DMS153 (cell line): ENCODE data around the gene POU2F2.

ENCODE experiments used
- DNase-seq: peaks from one replicate; lab custom pipeline; 2025; lab: John Stamatoyannopoulos, UW

POU2F2 gene

DNA sequence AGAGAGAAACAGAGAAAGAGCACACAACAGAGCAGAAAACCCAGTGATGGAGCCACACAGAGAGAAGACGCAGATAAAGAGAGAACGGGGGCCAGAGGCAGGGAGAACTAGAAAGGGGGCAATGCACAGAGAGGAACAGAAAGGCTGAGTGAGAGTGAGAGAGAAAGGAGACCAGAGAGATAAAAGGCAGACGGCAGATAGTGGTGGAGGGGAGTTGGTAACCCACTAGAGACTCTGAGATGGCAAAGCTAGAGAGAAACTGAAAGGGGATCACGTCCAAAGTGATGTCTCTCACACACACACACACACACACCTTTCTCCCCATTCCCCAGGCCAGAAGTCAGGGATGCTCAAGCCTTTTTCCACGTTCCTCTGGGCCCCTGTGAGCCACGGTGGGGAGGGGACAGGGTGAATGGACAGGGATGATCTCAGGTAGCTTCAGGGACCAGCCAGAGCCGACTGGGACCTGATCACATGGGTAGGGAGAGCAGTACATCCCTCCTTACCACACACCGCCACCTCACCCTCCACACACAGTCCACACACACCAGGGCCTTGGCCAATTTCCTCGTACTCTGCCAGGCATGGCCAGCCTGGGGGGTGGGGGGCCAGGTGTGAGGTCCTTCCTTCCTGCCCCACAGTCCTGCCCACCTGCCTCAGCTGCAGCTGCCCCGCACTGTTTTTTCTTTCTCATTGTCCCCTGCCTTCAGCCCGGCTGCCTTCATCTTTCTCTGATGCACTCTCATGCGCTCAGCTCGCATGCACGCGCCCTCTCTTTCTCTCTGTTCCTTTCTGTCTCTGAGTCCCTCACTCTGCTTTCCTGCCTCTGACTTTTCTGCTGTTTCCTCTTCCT, 22.5 kb upstream of the POU2F2 start:
- peak; percentile 84 for DNase-seq

DNA sequence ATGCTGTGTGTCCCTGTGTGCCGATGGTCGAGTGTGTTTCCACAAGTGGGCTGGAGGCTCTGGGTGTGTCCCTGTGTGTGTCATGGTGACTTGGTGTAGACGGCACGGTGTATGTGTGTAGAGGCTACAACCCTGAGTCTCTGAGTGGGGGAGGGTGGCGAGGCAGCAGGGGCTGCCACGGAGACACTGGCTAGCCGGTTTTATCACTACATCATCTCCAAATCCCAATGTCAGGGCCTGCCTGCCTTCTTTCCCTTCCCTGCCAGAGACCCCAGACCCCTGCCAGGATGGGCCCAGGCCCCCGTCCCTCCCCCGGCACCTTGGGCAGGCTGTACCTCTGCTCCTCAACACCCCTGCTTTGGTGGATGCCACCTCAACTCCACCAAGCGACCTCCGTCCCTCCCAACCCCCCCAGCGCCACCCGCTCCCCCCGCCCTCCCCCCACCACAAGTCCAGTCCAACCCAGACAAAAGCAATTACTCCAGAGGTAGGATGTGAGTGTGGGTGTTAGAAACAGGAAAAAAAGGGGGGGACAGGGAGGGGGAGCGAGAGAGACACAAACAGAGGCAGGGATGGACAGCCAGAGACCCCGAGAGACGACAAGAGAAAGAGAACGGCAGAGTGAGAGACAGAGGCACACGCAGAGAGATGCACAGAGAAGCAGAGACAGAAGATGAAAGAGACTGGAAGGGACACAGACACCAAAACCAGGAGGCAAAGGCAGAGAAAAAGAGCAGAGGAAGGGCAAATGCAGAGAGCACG, 21.6 kb upstream of the POU2F2 start:
- peak; percentile 69 for DNase-seq

- no peak for DNase-seq
Measured at GRCh38 chr19:42152910-42153671, 20.8 kb upstream of the POU2F2 start.

DNA sequence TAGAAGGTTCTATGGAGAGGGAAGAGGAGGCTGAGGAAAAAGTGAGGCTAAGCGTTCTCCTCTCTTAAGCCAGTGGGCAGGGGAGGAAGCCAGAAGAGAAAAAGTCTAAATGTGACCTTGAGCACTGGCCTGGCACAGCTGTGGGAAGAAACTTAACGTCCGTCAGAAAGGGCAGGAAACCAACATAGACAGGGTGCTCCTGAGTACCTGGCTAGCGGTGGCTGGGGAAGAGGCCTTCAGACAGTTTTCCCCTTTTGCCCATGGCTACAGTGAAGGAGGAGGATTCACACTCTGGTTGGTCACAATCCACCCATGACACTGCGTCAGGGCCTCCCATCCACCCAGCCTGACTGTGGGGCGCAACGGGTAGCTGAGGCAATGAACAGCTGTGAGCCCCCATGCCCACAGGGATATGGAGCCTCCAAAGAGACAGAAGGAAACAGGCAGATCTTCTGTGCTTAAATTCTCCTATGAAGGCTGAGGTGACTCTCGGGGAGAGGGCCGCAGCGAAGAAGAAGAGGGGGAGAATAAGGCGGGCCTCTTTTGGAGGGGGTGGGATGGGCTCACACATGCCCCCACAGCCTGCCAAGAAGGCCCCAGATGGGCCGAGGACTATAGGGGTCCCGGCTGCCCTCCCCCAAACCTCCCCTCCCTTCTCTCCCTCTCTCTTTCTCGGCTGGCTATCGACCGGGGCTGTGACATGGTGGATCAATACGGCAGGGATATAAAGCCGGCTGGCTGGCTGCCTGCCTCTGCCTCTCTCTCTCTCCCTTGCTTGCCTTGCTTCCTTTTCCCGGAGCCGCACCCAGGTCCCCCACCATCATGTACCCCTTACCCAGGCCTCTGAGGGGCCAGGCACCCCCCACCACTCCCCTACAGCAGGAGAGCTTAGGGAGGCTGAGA, 19.8 kb upstream of the POU2F2 start:
- no peak for DNase-seq

DNA sequence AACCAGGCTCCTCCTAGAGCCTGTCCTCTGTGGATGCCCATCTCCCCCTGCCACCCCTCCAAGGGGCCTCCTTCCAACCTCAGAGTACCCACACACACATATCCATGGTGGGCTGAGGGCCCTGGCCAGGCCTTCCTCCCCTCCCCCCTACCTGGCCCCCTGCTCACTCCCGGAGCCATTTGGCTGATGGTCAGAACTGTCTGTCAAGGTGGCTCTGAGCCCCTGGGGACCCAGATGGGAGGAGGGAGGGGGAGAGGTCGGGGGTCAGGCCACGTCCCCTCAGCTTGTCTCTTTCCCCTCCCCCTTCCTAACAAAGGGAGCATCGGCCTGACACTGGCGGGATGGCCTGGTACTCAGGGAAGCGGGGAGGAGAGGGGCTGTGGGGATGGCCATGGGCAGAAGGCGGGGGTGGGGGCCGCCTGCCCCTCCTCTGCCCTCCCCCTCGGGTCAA, 18.7 kb upstream of the POU2F2 start:
- no peak for DNase-seq

GRCh38 chr19:42150364-42150763, 18.1 kb upstream of the POU2F2 start:
- DNase-seq = peak; percentile 58

DNA sequence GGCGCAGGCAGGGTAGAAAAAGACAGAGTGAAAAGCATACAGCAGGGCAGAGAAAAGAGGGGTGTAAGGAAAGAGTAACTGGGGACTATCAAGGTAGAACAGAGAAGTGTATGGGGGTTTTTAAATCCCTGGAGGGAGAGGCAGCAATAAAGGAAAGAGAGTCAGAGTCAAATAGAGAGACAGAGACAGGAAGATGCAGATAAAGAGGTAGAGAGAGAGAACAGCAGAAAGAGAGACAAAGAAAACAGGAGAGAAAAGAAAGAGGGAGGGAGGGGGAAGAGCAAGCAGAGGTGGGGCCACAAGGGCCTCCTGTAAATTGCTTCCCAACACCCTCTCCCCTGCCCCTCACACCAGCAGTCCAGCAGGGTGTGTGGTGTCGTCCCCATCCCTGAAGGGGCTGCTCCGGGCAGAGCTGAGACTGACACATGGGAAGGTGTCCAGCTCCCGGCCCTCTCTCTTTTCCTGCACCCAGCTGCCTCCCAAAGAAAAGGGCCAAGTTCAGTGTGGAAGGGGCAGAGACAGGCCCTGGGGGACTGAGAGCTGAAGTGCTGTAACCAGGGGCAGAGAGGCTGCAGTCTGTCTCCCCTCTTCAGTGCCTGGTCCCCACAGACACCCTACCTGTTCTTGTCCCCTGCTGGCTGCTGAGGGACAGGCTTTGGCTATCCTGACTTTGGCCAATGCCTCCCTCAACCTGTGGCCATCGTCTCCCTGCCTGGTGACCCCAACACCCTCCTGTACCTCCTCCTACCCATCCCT, 17.4 kb upstream of the POU2F2 start:
- DNase-seq = no peak

GRCh38 chr19:42148266-42148665, 16.0 kb upstream of the POU2F2 start:
- no peak for DNase-seq

DNA sequence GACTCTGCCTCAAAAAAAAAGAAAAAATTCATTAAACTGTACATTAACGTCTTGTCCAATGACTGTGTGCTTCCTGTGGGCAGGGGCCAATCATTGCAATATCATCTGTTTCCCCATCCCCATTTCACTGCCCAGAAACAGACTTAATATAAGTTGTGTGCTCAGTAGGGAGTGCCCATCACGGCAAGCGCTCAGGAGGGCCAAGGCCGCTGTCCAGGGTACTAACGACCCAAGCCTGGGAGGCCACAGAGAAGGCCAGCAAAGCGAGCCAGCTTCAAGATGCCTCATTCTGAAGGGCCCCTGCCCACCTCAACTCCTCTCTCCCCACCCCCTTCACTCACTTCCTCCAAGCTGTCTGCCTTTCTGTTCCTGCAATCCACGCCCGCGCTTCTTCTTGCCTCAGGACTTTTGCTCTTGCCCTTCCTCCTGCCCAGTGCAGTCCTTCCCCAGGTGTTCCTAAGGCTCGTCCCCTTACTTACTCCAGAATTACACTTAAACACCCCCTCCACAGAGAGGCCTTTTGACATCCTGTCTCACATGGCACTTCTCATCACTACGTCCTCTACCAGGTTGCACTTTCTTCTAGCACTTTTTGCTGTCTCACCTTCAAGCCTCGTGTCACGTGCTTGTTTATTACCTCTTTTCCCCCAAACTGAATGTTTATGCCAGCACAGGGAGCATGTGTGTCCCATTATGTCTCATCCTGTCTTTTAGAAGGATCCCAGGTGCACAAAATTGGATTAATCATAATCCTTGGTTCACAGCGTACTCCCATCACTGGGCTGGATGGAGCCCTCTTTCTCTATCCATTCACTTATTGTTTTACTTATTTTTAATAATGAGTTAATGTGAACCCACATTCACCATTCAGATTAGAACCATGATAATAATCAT, 11.3 kb upstream of the POU2F2 start:
- no peak for DNase-seq

DNA sequence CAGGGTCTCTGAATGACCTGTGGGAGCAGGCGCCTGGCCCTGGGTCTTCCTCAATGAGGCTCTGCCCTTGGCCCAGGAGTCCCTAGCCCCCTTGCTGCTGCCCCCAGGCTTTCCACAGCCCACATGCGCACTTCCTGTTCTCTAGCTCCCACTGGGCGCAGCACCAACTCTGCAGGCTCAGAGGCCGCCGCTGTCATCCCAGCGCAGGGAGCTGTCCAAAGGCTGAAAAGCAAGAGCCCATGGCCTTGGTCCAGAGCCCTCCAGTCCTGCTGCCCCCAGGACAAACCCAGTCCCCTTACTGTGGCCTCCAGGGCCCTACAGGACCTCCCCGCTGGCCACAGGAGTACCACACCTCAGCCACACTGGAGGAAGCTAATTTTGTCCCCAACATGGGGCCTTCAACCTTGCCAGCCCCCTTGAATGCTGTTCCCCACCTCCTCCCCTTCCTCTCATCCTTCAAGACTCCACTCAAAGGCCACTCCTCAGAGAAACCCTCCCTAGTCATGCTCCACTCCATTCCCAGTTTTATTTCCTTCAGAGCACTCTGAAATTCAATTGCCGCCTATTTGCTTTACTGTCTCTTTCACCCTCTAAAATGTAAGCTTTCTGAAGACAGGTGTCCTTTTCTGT, 8.0 kb upstream of the POU2F2 start:
- no peak for DNase-seq

DNA sequence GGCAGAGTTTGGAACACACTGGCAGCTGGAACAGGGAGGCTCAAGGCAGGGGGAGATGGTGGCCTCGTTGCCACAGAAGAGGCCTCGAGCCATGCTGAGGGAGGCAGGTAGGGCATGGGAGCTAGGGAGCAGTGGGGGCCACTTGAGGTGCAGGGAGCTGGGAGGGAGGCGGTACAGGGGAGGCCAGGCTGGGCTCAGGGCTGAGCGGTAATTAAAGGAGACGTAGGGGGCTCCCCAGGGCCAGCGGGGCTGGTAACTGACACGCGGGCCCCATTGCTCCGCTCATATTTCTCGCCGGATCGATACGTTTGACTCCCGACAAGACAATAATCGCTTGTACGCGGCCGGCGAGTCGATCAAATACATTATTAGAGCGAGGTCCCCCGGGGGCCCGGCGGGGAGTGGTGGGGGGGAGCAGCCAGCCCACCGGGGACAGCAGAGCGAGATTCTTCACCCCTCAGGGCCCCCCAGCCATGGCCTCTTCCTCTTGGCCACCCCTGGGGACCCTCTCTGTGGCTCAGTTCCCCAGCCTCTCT, 2.4 kb upstream of the POU2F2 start:
- no peak for DNase-seq

DNA sequence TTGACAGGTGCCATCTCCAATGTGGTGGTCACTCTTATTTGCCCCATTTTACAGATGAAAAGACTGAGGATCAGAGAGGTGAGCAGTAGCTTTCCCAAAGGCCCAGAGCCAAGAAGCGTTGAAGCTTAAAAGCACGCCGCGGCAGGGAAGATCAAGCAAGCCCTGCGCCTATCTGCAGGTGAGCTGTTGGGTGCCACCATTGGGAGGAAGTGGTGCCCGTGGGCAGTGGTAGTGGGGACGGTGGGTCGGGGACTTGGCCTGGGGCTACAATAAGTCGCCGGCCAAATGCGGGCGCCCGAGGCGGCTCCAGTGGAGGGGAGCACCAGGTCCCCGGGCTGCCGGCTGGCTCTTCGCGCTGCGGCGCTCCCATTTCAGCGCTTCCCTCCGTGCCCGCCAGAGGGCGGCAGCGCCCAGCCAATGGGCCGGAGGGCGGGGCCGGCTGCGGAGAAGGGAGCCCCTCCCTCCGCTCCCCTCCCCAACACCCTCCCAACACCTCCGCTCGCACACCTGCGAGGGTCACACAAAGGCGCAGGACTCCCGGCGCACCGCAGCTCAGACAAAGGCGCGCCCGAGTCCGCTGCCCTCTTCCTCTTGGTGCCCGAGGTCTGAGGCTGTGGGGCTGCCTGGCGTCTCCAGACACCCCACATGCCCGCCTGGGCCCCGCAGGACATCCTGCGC, 744 bp upstream of the POU2F2 start:
- peak; percentile 90 for DNase-seq

- no peak for DNase-seq
Measured at GRCh38 chr19:42131149-42132029, 857 bp downstream of the POU2F2 start.

DNA sequence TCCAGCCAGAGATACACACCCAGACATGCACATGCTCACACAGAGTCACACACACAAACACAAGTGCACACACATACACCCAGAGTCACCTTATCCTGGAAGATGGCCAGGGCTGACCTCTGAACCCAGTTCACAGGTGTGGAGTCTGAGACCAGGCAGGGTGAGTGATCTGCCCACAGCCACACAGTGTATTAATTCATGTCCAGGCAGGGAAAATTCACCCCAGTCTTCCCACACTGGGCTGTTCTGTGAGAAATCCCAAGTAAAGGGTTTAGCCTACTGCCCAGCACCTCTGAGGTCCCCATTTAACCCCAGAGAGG, 2.0 kb downstream of the POU2F2 start:
- DNase-seq = no peak

- DNase-seq = no peak
Measured at GRCh38 chr19:42129399-42130253, 2.6 kb downstream of the POU2F2 start.

DNA sequence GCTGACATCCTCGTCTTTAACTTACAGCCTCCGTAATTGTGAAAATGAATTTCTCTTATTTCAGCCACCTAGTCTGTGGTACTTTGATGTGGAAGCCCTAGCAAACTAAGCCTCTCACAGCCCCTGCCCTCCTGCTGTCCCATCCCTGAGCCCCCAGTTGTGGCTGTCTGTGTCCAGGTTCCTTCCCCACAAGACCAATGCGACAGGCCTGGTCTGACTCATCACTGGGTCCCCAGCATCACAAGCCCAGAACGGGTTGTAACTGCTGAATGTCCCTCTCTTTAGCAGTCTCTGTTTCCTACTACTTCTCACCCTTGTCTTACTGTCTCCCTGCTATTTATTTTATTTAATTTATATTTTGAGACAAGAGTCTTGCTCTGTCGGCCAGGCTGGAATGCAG, 5.7 kb downstream of the POU2F2 start:
- no peak for DNase-seq

DNA sequence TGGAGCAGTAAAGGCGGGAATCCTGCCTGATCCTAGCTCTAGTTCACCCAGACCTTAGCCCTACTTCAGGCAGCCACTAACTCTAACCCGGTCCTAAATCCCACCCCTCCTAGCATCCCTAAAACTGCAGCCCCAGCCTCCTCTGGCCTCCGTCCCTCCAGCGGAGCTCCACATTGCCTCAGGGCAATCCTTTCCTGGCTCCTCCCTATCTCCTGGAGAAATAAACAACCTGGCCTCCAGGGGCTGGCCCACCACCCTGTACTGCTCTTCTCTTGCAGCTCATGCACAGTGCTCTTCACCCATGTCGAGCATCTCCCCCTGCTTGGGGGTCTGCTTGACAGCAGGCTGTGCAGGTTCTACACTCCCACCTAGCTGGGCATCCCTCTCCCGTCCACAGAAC, 6.7 kb downstream of the POU2F2 start:
- no peak for DNase-seq
